Osteocyte (in vitro differentiated cells): ENCODE results near the gene GLIS2. TPM values are rescaled to one million over a fixed set of nuclear protein-coding genes. Genes with fewer than 3 reads are reported as not detected.
A peak's percentile ranks its signal among the peaks of the same experiment; 100 is the strongest.

Source experiments
- DNase-seq: peaks from one replicate; pipeline ENCODE4 v3.0.0; 2021; ENCODE audit warnings: mixed read lengths; ENCODE audit not compliant: unreplicated experiment; ENCODE audit errors: extremely low spot score
- H3K27ac Mint-ChIP-seq: one replicate; pipeline ENCODE4 v1.8.0; 2021; ENCODE audit warnings: mild to moderate bottlenecking, mixed read lengths; ENCODE audit not compliant: unreplicated experiment
- H3K27me3 Mint-ChIP-seq: one replicate; pipeline ENCODE4 v1.8.0; 2021; ENCODE audit warnings: mixed read lengths; ENCODE audit not compliant: unreplicated experiment
- H3K36me3 Mint-ChIP-seq: one replicate; pipeline ENCODE4 v1.8.0; 2021; ENCODE audit warnings: mixed read lengths; ENCODE audit not compliant: unreplicated experiment
- H3K4me1 Mint-ChIP-seq: one replicate; pipeline ENCODE4 v1.8.0; 2021; ENCODE audit warnings: mixed read lengths; ENCODE audit not compliant: unreplicated experiment
- H3K4me3 Mint-ChIP-seq: one replicate; pipeline ENCODE4 v1.8.0; 2021; ENCODE audit warnings: mild to moderate bottlenecking, moderate library complexity, mixed read lengths; ENCODE audit not compliant: unreplicated experiment
- H3K9me3 Mint-ChIP-seq: one replicate; pipeline ENCODE4 v1.8.0; 2021; ENCODE audit warnings: mixed read lengths; ENCODE audit not compliant: unreplicated experiment
- CTCF ChIP-seq: fragments of 200-600 bp; sonication (generic); IDR thresholded peaks from 2 replicates; pipeline ENCODE4 v1.5.0; 2021; ENCODE audit warnings: antibody characterized with exemption, mild to moderate bottlenecking, moderate library complexity
- total RNA-seq: library from RNA; stranded (reverse); gene quantifications from 2 replicates; pipeline ENCODE4 v1.2.1, GENCODE V29; 2021

Gene GLIS2
- total RNA-seq, 1 donor from 2014 or later: 59.9 TPM

- TF ChIP-seq CTCF: no peak
- no peak overlapping the region for H3K27ac Mint-ChIP-seq
- H3K4me1 Mint-ChIP-seq: peaks cover 56% of the 10 kb centered on the region
Measured at GRCh38 chr16:4295581-4295980, 20.3 kb upstream of the GLIS2 start.

GRCh38 chr16:4297480-4297879 lies 18.4 kb upstream of the GLIS2 start:
- no peaks in the 10 kb centered on the region for H3K9me3 Mint-ChIP-seq
- no peak for TF ChIP-seq CTCF
- H3K36me3 Mint-ChIP-seq: no peaks in the 10 kb centered on the region
- H3K4me3 Mint-ChIP-seq: no peak overlapping the region
- no peaks in the 10 kb centered on the region for H3K27me3 Mint-ChIP-seq
- no peak for DNase-seq
- H3K27ac Mint-ChIP-seq: no peak overlapping the region
- H3K4me1 Mint-ChIP-seq: peaks cover 44% of the 10 kb centered on the region

More at GRCh38 chr16:4295581-4295980, 20.3 kb upstream of the GLIS2 start:
- Mint-ChIP-seq H3K27me3 (no peaks in the 10 kb centered on the region), H3K36me3 (no peaks in the 10 kb centered on the region), H3K9me3 (no peaks in the 10 kb centered on the region), H3K4me3 (no peak overlapping the region)
- DNase-seq: no peak

- Mint-ChIP-seq H3K4me3 (no peak overlapping the region), H3K36me3 (no peaks in the 10 kb centered on the region), H3K27ac (peak overlapping the region; percentile 88), H3K27me3 (no peaks in the 10 kb centered on the region), H3K4me1 (peaks cover 36% of the 10 kb centered on the region), H3K9me3 (no peaks in the 10 kb centered on the region)
- peak; percentile 92 for DNase-seq
- no peak for TF ChIP-seq CTCF
Measured at GRCh38 chr16:4298761-4299522, 16.9 kb upstream of the GLIS2 start.

GRCh38 chr16:4301177-4301576 lies 14.7 kb upstream of the GLIS2 start:
- no peaks in the 10 kb centered on the region for H3K27me3 Mint-ChIP-seq
- no peak overlapping the region for H3K4me3 Mint-ChIP-seq
- DNase-seq: no peak
- no peaks in the 10 kb centered on the region for H3K9me3 Mint-ChIP-seq
- H3K36me3 Mint-ChIP-seq: no peaks in the 10 kb centered on the region
- H3K27ac Mint-ChIP-seq: no peak overlapping the region
- no peak for TF ChIP-seq CTCF
- peaks cover 29% of the 10 kb centered on the region for H3K4me1 Mint-ChIP-seq

GRCh38 chr16:4301968-4302367 lies 13.9 kb upstream of the GLIS2 start:
- DNase-seq: no peak
- H3K27me3 Mint-ChIP-seq: no peaks in the 10 kb centered on the region
- H3K36me3 Mint-ChIP-seq: no peaks in the 10 kb centered on the region
- peaks cover 30% of the 10 kb centered on the region for H3K4me1 Mint-ChIP-seq
- no peaks in the 10 kb centered on the region for H3K9me3 Mint-ChIP-seq
- H3K27ac Mint-ChIP-seq: no peak overlapping the region
- TF ChIP-seq CTCF: no peak
- H3K4me3 Mint-ChIP-seq: no peak overlapping the region
